ENCODE data around the gene GOPC. TPM values are rescaled to one million over a fixed set of nuclear protein-coding genes. Genes with fewer than 3 reads are reported as not detected.
"Not testable (repeated sequence)": the region's sequence is repeated elsewhere in the genome, so short reads cannot be mapped to it uniquely, and the experiment has no call there.

The GOPC gene
- total and polyA plus RNA-seq, 5 donors from 2014 or later: 13.0 to 20.2 (median 14.4) TPM

DNA sequence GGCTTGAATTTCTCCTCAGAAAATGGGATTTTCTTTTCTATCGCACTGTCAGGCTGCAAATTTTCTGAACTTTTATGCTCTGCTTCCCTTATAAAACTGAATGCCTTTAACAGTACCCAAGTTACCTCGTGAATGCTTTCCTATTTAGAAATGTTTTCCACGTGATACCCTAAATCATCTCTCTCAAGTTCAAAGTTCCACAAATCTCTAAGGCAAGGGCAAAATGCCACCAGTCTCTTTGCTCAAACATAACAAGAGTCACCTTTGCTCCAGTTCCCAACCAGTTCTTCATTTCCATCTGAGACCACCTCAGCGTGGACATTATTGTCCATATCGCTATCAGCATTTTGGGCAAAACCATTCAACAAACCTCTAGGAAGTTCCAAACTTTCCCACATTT, 84.3 kb downstream of the GOPC start:
- not testable (repeated sequence) for H3K4me1 ChIP-seq (ENCODE audit: control insufficient read depth, insufficient read depth, low read length, poor library complexity, severe bottlenecking); H3K36me3 Mint-ChIP-seq; H3K9me3 ChIP-seq (ENCODE audit: control insufficient read depth in 2 of 2, low read length in 2 of 2); H3K9me3 Mint-ChIP-seq; H3K4me3 ChIP-seq (ENCODE audit: low read depth, low read length); H3K4me1 Mint-ChIP-seq; H3K27ac Mint-ChIP-seq; H3K4me3 Mint-ChIP-seq; ATAC-seq (ENCODE audit: low read depth in 2 of 2); H3K36me3 ChIP-seq (ENCODE audit: control insufficient read depth, insufficient read depth, low read length); H3K27ac ChIP-seq (ENCODE audit: insufficient read depth, low read length, poor library complexity, severe bottlenecking); DNase-seq; H3K27me3 ChIP-seq (ENCODE audit: control insufficient read depth, insufficient read depth, low read length)
- H3K27me3 Mint-ChIP-seq: peaks cover 14% of the 10 kb centered on the region

GRCh38 chr6:117515326-117515725, 87.0 kb downstream of the GOPC start:
- no peak overlapping the region for H3K27ac ChIP-seq (ENCODE audit: insufficient read depth, low read length, poor library complexity, severe bottlenecking)
- H3K4me1 Mint-ChIP-seq: no peaks in the 10 kb centered on the region
- DNase-seq: no peak
- H3K9me3 Mint-ChIP-seq: no peaks in the 10 kb centered on the region
- H3K4me1 ChIP-seq (ENCODE audit: control insufficient read depth, insufficient read depth, low read length, poor library complexity, severe bottlenecking): no peaks in the 10 kb centered on the region
- no peaks in the 10 kb centered on the region for H3K9me3 ChIP-seq (ENCODE audit: control insufficient read depth in 2 of 2, low read length in 2 of 2)
- H3K36me3 Mint-ChIP-seq: no peaks in the 10 kb centered on the region
- no peak for ATAC-seq (ENCODE audit: low read depth in 2 of 2)
- no peaks in the 10 kb centered on the region for H3K36me3 ChIP-seq (ENCODE audit: control insufficient read depth, insufficient read depth, low read length)
- peaks cover 9% of the 10 kb centered on the region for H3K27me3 Mint-ChIP-seq
- no peak overlapping the region for H3K27ac Mint-ChIP-seq
- no peaks in the 10 kb centered on the region for H3K27me3 ChIP-seq (ENCODE audit: control insufficient read depth, insufficient read depth, low read length)
- no peak overlapping the region for H3K4me3 Mint-ChIP-seq
- H3K4me3 ChIP-seq (ENCODE audit: low read depth, low read length): no peak overlapping the region

GRCh38 chr6:117514655-117515054, 87.7 kb downstream of the GOPC start:
- no peaks in the 10 kb centered on the region for H3K27me3 ChIP-seq (ENCODE audit: control insufficient read depth, insufficient read depth, low read length)
- Mint-ChIP-seq H3K36me3 (peaks cover 3% of the 10 kb centered on the region), H3K27ac (no peak overlapping the region), H3K27me3 (peaks cover 10% of the 10 kb centered on the region), H3K4me3 (no peak overlapping the region), H3K9me3 (no peaks in the 10 kb centered on the region), H3K4me1 (no peaks in the 10 kb centered on the region)
- H3K36me3 ChIP-seq (ENCODE audit: control insufficient read depth, insufficient read depth, low read length): no peaks in the 10 kb centered on the region
- H3K9me3 ChIP-seq (ENCODE audit: control insufficient read depth in 2 of 2, low read length in 2 of 2): no peaks in the 10 kb centered on the region
- no peak overlapping the region for H3K27ac ChIP-seq (ENCODE audit: insufficient read depth, low read length, poor library complexity, severe bottlenecking)
- DNase-seq: no peak
- no peaks in the 10 kb centered on the region for H3K4me1 ChIP-seq (ENCODE audit: control insufficient read depth, insufficient read depth, low read length, poor library complexity, severe bottlenecking)
- no peak for ATAC-seq (ENCODE audit: low read depth in 2 of 2)
- no peak overlapping the region for H3K4me3 ChIP-seq (ENCODE audit: low read depth, low read length)

- Histone ChIP-seq H3K4me3 (ENCODE audit: low read depth, low read length) (no peak overlapping the region), H3K27ac (ENCODE audit: insufficient read depth, low read length, poor library complexity, severe bottlenecking) (no peak overlapping the region), H3K9me3 (ENCODE audit: control insufficient read depth in 2 of 2, low read length in 2 of 2) (no peaks in the 10 kb centered on the region), H3K4me1 (ENCODE audit: control insufficient read depth, insufficient read depth, low read length, poor library complexity, severe bottlenecking) (no peaks in the 10 kb centered on the region), H3K36me3 (ENCODE audit: control insufficient read depth, insufficient read depth, low read length) (no peaks in the 10 kb centered on the region), H3K27me3 (ENCODE audit: control insufficient read depth, insufficient read depth, low read length) (no peaks in the 10 kb centered on the region)
- ATAC-seq (ENCODE audit: low read depth in 2 of 2): no peak
- no peaks in the 10 kb centered on the region for H3K4me1 Mint-ChIP-seq
- peaks cover 3% of the 10 kb centered on the region for H3K36me3 Mint-ChIP-seq
- H3K27ac Mint-ChIP-seq: no peak overlapping the region
- H3K4me3 Mint-ChIP-seq: no peak overlapping the region
- H3K9me3 Mint-ChIP-seq: no peaks in the 10 kb centered on the region
- DNase-seq: no peak
- H3K27me3 Mint-ChIP-seq: peaks cover 10% of the 10 kb centered on the region
Measured at GRCh38 chr6:117513778-117514365, 88.4 kb downstream of the GOPC start.

DNA sequence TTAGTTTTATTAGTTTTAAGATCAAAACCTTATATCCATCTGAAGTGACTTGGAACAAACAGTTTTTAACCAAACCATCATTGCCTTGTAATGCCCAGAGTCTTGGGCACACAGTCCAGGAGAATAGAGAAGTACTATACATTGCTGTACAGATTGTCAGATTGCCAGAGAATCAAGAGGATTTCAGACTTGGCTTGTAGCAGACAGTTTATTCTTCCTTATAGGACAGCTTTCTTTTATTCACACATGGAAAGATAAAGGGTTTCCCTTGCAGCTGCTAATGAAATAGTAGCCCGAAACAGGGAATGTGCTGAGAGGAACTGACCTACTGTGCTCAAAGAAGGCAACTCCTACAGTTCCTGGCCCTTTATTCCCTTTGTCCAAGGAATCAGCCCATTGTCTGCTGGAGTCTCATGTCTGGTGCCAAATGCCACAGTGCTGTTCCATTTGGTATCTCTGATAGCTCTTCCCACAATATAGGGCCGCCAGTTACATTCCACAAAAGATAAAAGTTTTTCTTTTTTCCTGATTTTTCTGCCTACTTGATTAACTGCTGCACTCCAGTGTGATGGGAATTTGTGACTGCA, 89.2 kb downstream of the GOPC start:
- H3K27me3 Mint-ChIP-seq: peaks cover 10% of the 10 kb centered on the region

DNA sequence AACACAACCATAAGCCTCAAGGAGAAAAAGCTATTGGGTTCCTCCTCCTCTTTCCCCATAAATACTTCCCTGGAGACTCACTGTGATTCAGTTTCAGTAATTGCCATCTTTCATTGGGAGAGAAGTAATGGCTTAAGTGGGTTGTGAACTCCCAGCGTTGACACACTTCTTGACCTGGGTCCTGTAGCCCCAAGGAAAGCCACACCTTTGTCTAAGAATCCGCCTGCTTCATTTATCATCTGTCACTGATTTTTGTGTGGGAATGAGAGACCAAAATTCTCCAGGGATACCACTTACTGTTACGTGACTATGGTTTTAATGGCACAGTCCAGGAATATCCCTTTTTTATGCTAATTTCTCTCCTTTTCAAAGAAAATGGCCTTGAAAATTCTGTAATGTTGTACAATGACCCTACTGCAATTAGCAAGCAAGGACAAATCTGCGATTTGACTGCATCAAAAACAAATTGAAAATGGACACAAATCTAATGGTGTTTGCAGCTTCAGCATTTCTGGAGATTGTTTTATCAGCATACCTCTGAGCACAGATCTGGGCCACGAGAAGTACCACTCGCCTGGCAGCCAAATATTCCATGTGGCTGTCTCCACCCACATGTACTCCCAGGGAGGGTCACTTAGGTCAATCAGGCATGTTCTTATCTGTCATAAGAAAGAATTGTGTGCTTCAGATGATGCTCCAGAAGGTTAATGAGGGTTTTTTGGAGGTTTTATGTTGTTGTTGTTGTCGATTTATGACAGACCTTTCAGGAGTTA, 90.1 kb downstream of the GOPC start:
- H3K9me3 ChIP-seq (ENCODE audit: control insufficient read depth in 2 of 2, low read length in 2 of 2): no peaks in the 10 kb centered on the region
- H3K27me3 ChIP-seq (ENCODE audit: control insufficient read depth, insufficient read depth, low read length): peaks cover 2% of the 10 kb centered on the region
- no peak overlapping the region for H3K27ac Mint-ChIP-seq
- no peak for DNase-seq
- H3K36me3 Mint-ChIP-seq: peaks cover 3% of the 10 kb centered on the region
- no peak overlapping the region for H3K4me3 Mint-ChIP-seq
- H3K4me1 ChIP-seq (ENCODE audit: control insufficient read depth, insufficient read depth, low read length, poor library complexity, severe bottlenecking): no peaks in the 10 kb centered on the region
- H3K27ac ChIP-seq (ENCODE audit: insufficient read depth, low read length, poor library complexity, severe bottlenecking): no peak overlapping the region
- H3K4me3 ChIP-seq (ENCODE audit: low read depth, low read length): no peak overlapping the region
- H3K27me3 Mint-ChIP-seq: peaks cover 10% of the 10 kb centered on the region
- no peaks in the 10 kb centered on the region for H3K36me3 ChIP-seq (ENCODE audit: control insufficient read depth, insufficient read depth, low read length)
- no peaks in the 10 kb centered on the region for H3K9me3 Mint-ChIP-seq
- no peak for ATAC-seq (ENCODE audit: low read depth in 2 of 2)
- no peaks in the 10 kb centered on the region for H3K4me1 Mint-ChIP-seq

More for the DNA sequence above, 89.2 kb downstream of the GOPC start:
- Histone ChIP-seq H3K27me3 (ENCODE audit: control insufficient read depth, insufficient read depth, low read length) (peaks cover 2% of the 10 kb centered on the region), H3K36me3 (ENCODE audit: control insufficient read depth, insufficient read depth, low read length) (no peaks in the 10 kb centered on the region), H3K4me3 (ENCODE audit: low read depth, low read length) (no peak overlapping the region), H3K4me1 (ENCODE audit: control insufficient read depth, insufficient read depth, low read length, poor library complexity, severe bottlenecking) (no peaks in the 10 kb centered on the region), H3K9me3 (ENCODE audit: control insufficient read depth in 2 of 2, low read length in 2 of 2) (no peaks in the 10 kb centered on the region), H3K27ac (ENCODE audit: insufficient read depth, low read length, poor library complexity, severe bottlenecking) (no peak overlapping the region)
- Mint-ChIP-seq H3K4me3 (no peak overlapping the region), H3K9me3 (no peaks in the 10 kb centered on the region), H3K4me1 (no peaks in the 10 kb centered on the region), H3K36me3 (peaks cover 3% of the 10 kb centered on the region), H3K27ac (no peak overlapping the region)
- DNase-seq: no peak
- no peak for ATAC-seq (ENCODE audit: low read depth in 2 of 2)
